DMS153 treated with DMSO at 0.1 percent for 48 hours (cell line): ENCODE measurements around the gene MOGAT2.
"Not testable (repeated sequence)": the region's sequence is repeated elsewhere in the genome, so short reads cannot be mapped to it uniquely, and the experiment has no call there.

Source experiments
- DNase-seq: peaks from one replicate; lab custom pipeline; 2025; ENCODE audit not compliant: unreplicated experiment; lab: John Stamatoyannopoulos, UW

Gene MOGAT2

DNA sequence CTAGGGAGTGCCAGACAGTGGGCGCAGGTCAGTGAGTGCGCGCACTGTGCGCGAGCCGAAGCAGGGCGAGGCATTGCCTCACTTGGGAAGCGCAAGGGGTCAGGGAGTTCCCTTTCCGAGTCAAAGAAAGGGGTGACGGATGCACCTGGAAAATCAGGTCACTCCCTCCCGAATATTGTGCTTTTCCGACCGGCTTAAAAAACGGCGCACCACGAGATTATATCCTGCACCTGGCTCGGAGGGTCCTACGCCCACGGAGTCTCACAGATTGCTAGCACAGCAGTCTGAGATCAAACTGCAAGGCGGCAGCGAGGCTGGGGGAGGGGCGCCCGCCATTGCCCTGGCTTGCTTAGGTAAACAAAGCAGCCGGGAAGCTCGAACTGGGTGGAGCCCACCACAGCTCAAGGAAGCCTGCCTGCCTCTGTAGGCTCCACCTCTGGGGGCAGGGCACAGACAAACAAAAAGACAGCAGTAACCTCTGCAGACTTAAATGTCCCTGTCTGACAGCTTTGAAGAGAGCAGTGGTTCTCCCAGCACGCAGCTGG, 31.2 kb downstream of the MOGAT2 start:
- DNase-seq = not testable (repeated sequence)

DNA sequence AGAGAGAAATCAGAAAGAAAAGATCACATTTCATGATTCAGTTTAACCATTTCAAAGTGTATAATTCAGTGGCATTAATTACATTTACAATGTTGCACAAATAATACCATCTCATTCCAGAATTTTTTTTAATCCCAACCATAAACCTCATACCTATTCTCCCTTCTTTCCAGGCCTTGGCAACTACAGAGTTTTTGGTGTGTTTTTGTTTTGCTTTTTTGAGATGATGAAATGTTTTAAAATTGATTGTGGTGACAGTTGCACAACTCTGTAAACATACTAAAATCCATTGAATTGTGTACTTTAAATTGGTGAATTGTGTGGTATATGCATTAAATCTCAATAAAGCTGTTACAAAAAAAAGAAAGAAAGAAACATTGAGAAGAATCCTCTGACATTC, 37.3 kb downstream of the MOGAT2 start:
- DNase-seq = not testable (repeated sequence)

DNA sequence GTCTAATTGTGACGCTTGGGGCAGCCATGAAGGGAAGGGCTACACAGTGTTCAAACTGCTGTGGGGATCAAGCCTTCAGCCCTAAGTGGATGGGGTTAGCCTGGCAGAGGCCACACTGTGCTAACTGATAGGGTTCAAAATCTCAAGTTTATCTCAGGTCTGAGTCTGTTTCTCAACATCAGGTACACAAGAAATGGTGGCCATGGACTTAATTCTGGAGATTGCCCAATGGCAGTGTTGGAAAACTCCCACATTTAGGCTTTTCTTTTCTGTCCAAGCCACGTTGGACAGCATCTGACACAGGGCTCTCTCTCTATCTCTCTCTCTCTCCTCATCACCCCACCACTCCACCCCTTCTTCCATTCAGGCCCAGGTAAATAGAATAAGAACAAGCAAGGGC, 40.0 kb downstream of the MOGAT2 start:
- DNase-seq = no peak

DNA sequence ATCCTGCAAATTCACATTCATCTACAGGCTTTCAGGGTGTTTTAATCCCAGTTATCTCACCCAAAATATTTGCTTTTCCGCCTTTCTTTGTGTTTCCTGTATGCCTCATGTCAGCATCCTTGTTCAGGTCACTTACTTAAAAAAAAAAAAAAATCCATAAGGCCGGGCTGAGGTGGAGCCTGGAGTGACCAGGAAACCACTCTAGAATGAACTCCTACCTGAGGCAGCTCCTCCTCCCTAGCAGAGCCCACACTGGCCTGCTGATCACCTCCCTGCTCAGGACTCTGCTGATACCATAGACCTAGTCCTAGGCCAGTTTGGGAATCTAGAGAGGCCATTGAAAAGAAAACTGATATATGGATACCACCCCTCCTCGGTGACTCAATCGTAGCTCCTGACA, 42.2 kb downstream of the MOGAT2 start:
- DNase-seq = no peak

DNA sequence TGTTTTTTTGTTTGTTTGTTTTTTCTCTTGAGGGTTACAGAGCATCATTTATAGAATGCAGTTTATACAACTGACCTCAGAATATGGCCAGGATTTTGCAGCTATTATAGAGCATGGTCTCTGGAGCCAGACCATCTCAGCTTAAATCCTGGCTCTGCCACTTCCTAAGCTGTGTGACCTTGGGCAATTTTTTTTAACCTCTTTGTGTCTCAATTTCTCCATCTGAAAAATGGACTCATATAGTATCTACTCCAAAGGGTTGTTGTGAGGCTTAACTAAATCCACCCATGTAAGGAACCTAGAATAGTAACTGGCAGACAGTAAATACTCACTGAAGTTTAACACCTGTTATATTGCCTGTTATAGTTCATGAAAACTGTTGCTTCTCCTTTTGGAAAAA, 42.6 kb downstream of the MOGAT2 start:
- no peak for DNase-seq

DNA sequence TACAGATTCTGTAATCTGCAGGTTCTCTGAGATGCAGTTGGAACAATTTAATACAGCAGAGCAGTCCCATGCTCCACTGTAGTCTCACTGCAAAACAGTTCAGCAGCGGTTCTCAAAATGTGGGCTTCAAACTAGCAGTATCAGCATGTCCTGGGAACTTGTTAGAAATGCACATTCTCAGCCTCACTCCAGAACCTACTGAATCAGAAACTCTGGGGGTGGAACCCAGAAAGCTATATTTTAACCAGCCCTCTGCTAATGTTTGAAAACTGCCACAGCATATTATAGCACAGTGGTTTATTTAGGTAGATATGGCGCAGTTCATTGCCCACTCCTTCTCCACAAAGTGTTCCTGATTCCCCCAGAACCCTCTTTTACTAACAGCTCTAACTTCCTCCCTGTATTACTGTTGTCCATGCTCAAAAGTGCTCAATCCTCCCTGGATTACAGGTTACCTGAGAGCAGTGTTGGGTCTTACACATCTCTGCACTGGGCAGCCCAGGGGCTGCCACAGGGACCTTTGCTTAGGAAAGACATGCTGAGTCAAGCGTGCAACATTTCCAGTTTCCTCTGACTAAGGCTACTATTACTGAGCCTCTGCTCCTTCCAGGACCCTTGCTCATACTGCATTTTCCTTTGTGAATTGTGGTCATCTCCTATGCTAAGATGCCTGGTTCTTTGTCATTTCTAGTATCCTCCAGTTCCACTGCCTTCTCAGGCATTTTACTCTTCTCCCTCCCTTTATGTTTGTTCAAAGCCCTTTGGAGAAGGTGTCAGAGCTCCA, 43.3 kb downstream of the MOGAT2 start:
- DNase-seq = no peak

GRCh38 chr11:75762158-75762557, 44.5 kb downstream of the MOGAT2 start:
- DNase-seq = no peak

GRCh38 chr11:75762885-75763284, 45.2 kb downstream of the MOGAT2 start:
- no peak for DNase-seq

DNA sequence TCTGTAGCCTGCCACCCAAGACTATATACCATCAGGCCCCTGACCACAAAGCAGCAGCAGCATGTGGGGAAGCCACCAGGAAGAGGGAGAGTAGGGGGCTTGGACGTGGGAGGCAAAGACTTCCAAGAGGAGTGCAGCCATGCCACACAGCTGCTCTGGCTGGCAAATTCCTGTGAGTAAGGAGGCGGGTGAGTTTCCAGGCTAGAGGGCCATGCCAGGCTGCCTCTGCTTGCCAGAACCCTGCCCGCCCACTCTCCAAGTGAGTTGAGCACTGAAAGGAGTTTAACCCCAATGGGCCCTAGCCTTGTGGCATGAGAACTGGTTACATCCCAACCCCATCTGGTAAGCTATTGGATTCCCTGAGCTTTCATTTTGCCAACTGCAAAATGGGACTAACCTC, 46.2 kb downstream of the MOGAT2 start:
- DNase-seq = no peak

- DNase-seq = no peak
These were observed 47.5 kb downstream of the MOGAT2 start for GRCh38 chr11:75765116-75765515.

DNA sequence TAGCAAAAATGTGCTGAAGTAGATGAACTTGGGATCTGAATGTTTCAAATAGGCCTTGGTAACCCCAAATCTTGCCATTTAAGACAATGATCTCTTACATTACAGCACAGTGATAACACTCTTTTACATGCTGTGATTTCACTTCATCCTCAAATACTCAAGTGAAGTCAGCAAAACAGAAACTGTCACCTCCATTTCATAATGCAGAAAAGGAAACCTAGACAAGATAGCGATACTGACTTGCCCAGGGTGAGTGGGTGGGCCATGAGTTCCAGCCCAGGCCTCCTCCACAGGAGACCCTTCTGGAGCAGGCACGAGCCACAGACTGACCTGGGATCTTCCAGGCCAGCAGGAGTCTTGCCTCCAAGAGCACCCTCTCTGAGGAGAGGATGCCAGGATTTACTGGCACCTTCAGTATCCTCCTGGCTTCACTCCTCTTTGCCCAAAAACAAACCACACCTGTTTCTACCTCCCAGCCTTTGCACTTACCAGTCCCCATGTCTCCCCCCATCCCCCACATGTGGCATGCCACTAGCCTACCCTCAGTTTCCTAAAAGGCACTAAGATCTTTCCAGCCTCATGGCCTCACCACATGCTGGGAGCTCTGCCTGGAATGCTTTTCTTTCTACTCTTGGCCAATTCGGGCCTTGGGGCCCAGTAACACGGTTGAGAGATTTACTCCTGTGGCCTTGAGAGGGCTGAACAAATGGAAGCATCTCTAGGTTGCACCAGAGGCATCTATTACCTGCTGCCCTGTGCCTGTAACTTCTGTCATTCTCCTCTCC, 49.0 kb downstream of the MOGAT2 start:
- no peak for DNase-seq

DNA sequence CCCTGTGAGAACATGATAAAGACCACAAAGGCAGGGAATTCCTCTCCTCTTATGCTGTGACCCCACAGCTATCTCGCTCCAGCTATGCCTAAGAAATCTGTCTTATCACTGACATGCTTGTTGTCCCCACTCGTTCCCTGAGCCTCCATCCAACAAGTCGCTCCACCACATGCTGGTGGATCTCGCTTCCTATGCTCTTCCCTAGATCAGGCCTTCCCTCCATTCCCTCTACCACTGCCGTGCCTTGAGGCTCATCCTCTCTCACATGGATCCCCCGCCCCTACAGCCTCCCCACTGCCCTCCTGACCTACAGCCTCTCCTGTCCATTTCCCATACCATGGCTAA, 49.6 kb downstream of the MOGAT2 start:
- no peak for DNase-seq

DNA sequence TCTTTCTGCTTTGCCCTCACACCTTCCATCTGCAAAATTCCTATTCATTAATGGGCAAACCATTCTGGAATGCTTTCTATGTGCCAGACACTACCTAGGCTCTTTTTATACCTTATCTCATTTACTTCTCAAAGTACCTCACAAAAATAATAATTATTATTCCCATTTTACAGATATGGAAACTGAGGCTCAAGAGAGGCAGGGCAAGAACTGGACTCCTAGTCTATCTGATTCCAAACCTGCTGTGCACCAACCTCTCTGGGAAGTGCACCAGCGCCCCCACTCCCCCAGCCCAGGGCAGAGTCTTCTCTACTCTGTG, 50.1 kb downstream of the MOGAT2 start:
- no peak for DNase-seq

DNA sequence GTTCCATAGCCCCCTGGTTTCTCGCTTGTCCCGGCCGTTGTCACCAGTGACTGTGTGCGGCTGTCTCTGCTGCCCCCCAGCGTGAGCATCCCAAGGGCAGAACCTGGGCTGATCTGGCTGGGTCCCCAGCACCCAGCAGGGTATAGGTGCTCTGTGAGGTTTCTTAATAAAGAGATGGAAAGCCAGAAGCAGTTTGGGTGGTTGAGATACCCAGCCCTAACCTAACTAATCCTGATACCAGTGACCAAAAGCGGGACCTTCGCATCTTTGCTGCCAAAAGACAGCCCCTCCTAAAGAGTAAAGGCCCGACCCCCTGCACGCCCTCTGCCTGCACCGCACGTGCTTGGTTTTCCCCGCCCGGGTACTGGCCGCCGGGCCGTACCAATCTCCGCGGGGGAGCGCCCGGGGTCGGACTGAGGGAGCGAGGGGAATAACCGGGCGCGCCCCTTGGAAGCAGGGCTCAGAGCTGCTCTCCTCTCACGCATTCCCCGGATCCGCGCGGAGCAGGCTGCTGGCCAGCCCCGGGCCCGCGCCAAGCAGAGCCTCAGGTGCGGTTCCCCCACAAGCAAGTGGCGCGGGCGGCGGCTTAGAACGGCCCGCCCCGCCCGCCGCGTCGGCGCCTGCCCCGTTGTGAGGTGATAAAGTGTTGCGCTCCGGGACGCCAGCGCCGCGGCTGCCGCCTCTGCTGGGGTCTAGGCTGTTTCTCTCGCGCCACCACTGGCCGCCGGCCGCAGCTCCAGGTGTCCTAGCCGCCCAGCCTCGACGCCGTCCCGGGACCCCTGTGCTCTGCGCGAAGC, 50.7 kb downstream of the MOGAT2 start, which contains the start of gene DGAT2:
TSS of gene DGAT2 (plus strand) at position 667 of the 797 bp plus-strand sequence. CDS start 214 bp downstream, outside the sequence.
- DNase-seq = peak; percentile 83

DNA sequence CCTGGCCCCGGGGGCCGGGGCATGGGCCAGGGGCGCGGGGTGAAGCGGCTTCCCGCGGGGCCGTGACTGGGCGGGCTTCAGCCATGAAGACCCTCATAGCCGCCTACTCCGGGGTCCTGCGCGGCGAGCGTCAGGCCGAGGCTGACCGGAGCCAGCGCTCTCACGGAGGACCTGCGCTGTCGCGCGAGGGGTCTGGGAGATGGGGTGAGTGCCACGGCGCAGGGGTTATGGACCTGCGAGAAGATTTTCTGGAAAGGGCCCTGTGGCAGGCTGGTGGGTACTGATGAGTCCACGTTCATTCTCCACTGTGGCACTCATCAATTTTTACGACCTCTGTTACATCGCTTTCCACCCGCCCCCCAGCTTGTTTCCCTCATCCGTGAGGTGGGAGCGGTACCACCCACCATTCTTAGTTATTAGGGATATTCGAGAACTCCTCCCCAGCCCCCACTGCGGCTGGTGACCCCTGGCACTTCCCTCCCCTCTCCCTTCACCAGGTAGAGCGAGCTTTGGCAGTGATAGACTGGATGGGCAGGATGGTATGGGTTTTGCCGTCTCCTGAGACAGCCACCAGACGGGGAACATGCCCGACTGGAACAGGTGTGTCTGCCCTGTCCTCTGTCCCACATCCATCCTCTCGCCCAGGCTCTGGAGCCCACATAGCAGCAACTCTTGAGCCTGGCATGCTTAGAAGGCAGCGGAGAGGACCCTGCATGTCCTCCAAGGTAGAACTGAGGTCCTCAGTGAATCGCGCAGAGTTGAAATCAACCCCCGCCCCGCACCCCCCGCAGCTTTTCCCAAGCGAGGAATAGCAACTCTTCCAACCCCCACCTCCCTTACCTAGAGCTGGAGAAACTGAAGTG, 51.5 kb downstream of the MOGAT2 start:
- DNase-seq = no peak

GRCh38 chr11:75770102-75770501, 52.5 kb downstream of the MOGAT2 start:
- no peak for DNase-seq

GRCh38 chr11:75771646-75772410, 54.2 kb downstream of the MOGAT2 start:
- DNase-seq = no peak

- DNase-seq = no peak
These were observed 56.1 kb downstream of the MOGAT2 start for GRCh38 chr11:75773595-75774353.

GRCh38 chr11:75775056-75775455, 57.4 kb downstream of the MOGAT2 start:
- no peak for DNase-seq
